Lung (tissue), 12 donors: Measurements from ENCODE around the gene ERC2. TPM values are rescaled to one million over a fixed set of nuclear protein-coding genes. Genes with fewer than 3 reads are reported as not detected.

Experiments used
- ATAC-seq: fragments of 200-7000 bp; cut with Tn5 transposase; one replicate; pipeline ENCODE4 v1.9.1; 2020; ENCODE audit warnings: moderate number of reproducible peaks; ENCODE audit not compliant: insufficient read depth, low FRiP score
- DNase-seq, 3 donors: peaks; one replicate each; pipeline ENCODE4 v3.0.0-alpha.2; 2013 to 2017
- H3K27ac ChIP-seq, 2 donors: one replicate each; pipeline ENCODE4 v1.5.1; 2013; ENCODE audit warnings: mild to moderate bottlenecking in 2 of 2, moderate library complexity in 2 of 2, control low read depth in 1 of 2, inconsistent platforms in 1 of 2, low read depth in 1 of 2, low read length in 1 of 2
- H3K27me3 ChIP-seq, 3 donors: one replicate each; pipeline ENCODE4 v1.5.1; 2013; ENCODE audit warnings: low read length in 2 of 3; ENCODE audit not compliant: control insufficient read depth in 3 of 3, insufficient read depth in 3 of 3
- H3K36me3 ChIP-seq, 4 donors: one replicate each; pipeline ENCODE4 v1.5.1; 2013; ENCODE audit warnings: low read length in 4 of 4, mild to moderate bottlenecking in 1 of 4, moderate library complexity in 1 of 4; ENCODE audit not compliant: control insufficient read depth in 4 of 4, insufficient read depth in 4 of 4
- H3K4me1 ChIP-seq, 5 donors: one replicate each; pipeline ENCODE4 v1.5.1; 2013; ENCODE audit warnings: low read length in 5 of 5, mild to moderate bottlenecking in 2 of 5, moderate library complexity in 1 of 5; ENCODE audit not compliant: control insufficient read depth in 5 of 5, insufficient read depth in 5 of 5
- H3K4me3 ChIP-seq: one replicate; pipeline ENCODE4 v1.5.1; 2013; ENCODE audit warnings: mild to moderate bottlenecking, control low read depth, moderate library complexity
- H3K9ac ChIP-seq, 2 donors: one replicate each; pipeline ENCODE4 v1.5.1; 2013; ENCODE audit warnings: low read length in 2 of 2, control low read depth in 1 of 2; ENCODE audit not compliant: insufficient read depth in 1 of 2
- H3K9me3 ChIP-seq, 4 donors: one replicate each; pipeline ENCODE4 v1.5.1; 2013; ENCODE audit warnings: low read length in 3 of 4, mild to moderate bottlenecking in 1 of 4, moderate library complexity in 1 of 4; ENCODE audit not compliant: control insufficient read depth in 4 of 4, insufficient read depth in 3 of 4
- CTCF ChIP-seq: IDR thresholded peaks from 2 replicates; pipeline ENCODE4 v1.5.1; 2012; ENCODE audit warnings: mild to moderate bottlenecking; ENCODE audit errors: control extremely low read depth, extremely low read depth
- WGBS, 2 donors: extraction: QIAGEN DNeasy Blood & Tissue Kit; methylation state at CpG; one replicate each; pipeline ENCODE4 v1.1.7; 2013; 5-methylcytosine and 5-hydroxymethylcytosine counted together
- polyA plus RNA-seq, 2 donors: library from polyadenylated mRNA; stranded (reverse); fragments of 200-250 nt; gene quantifications; one replicate each; pipeline ENCODE4 v1.2.1, GENCODE V29; 2013
- total RNA-seq, 2 donors: library from RNA; depleted of rRNA in 1 of 2; stranded (reverse); fragments of >200 nt in 1 of 2; gene quantifications; one replicate each; pipeline ENCODE4 v1.2.1, GENCODE V29; 2014 to 2021
- donor health status: control.
- donor health status: control.
- donor health status: Bipolar disorder and iron deficiency.
- donor health status: healthy.
- donor health status: DM: yes; HTN: yes; CAD: no.

ERC2 gene
- total and polyA plus RNA-seq, 4 donors: 0.20 to 3.5 (median 0.97) TPM

- no peak overlapping the region for H3K9ac ChIP-seq
- peaks cover 0 to 2% (median 0%) of the 10 kb centered on the region in 3 donors for H3K27me3 ChIP-seq
- 68 to 79% methylated on average over 10 of the region's 10 CpGs for WGBS, 2 donors
- peaks cover 0 to 2% (median 0%) of the 10 kb centered on the region in 4 donors for H3K9me3 ChIP-seq
- H3K36me3 ChIP-seq: no peaks in the 10 kb centered on the region
- ATAC-seq (no peak), DNase-seq (peak in 2 of 3 donors; percentile 44 to 51)
- H3K4me1 ChIP-seq: peaks cover 0 to 12% (median 0%) of the 10 kb centered on the region in 5 donors
- no peak overlapping the region for H3K4me3 ChIP-seq
- no peak overlapping the region for H3K27ac ChIP-seq
- TF ChIP-seq CTCF: no peak
Measured at GRCh38 chr3:55647063-55647462, 821.2 kb downstream of the ERC2 start.

GRCh38 chr3:55646121-55646520 is 822.1 kb downstream of the ERC2 start:
- Histone ChIP-seq H3K9ac (no peak overlapping the region), H3K36me3 (no peaks in the 10 kb centered on the region), H3K9me3 (peaks cover 0 to 2% (median 0%) of the 10 kb centered on the region in 4 donors), H3K27ac (no peak overlapping the region), H3K4me3 (no peak overlapping the region), H3K27me3 (peaks cover 0 to 2% (median 0%) of the 10 kb centered on the region in 3 donors), H3K4me1 (peaks cover 0 to 12% (median 0%) of the 10 kb centered on the region in 5 donors)
- TF ChIP-seq CTCF: no peak
- ATAC-seq: no peak
- no peak for DNase-seq
- 90 to 93% methylated on average over 3 of the region's 3 CpGs for WGBS, 2 donors

GRCh38 chr3:55645422-55645821 is 822.8 kb downstream of the ERC2 start:
- peaks cover 0 to 4% (median 2%) of the 10 kb centered on the region in 3 donors for H3K27me3 ChIP-seq
- TF ChIP-seq CTCF: no peak
- DNase-seq (peak in 2 of 3 donors; percentile 24 to 32), ATAC-seq (no peak)
- H3K36me3 ChIP-seq: no peaks in the 10 kb centered on the region
- H3K9ac ChIP-seq: no peak overlapping the region
- H3K4me1 ChIP-seq: peaks cover 0 to 12% (median 0%) of the 10 kb centered on the region in 5 donors
- no peak overlapping the region for H3K27ac ChIP-seq
- H3K9me3 ChIP-seq: peaks cover 0 to 2% (median 0%) of the 10 kb centered on the region in 4 donors
- H3K4me3 ChIP-seq: no peak overlapping the region
- WGBS, 2 donors: 17 to 29% methylated on average over 4 of the region's 4 CpGs

- 81 to 90% methylated on average over 2 of the region's 2 CpGs for WGBS, 2 donors
- no peaks in the 10 kb centered on the region for H3K36me3 ChIP-seq
- H3K9me3 ChIP-seq: no peaks in the 10 kb centered on the region
- H3K4me3 ChIP-seq: no peak overlapping the region
- DNase-seq (no peak), ATAC-seq (no peak)
- H3K27me3 ChIP-seq: peaks cover 0 to 9% (median 2%) of the 10 kb centered on the region in 3 donors
- no peak overlapping the region for H3K27ac ChIP-seq
- no peak for TF ChIP-seq CTCF
- H3K9ac ChIP-seq: no peak overlapping the region
- peaks cover 0 to 12% (median 0%) of the 10 kb centered on the region in 5 donors for H3K4me1 ChIP-seq
Measured at GRCh38 chr3:55643283-55643682, 825.0 kb downstream of the ERC2 start.
